BJ (cell line): Measurements from ENCODE around the gene FCN1. TPM values are rescaled to one million over a fixed set of nuclear protein-coding genes. Genes with fewer than 3 reads are reported as not detected.

Experiments
- CTCF ChIA-PET: fragments of 350-600 bp; formaldehyde crosslinking; extraction: SDS; loops from one replicate; lab custom pipeline; 2021; ENCODE audit warnings: antibody characterized with exemption, inconsistent platforms; lab: Yijun Ruan, JAX
- POLR2A ChIA-PET: fragments of 300-600 bp; sonication (Branson Sonifier 250); formaldehyde crosslinking; extraction: SDS; loops from one replicate; lab custom pipeline; 2021; ENCODE audit warnings: antibody characterized with exemption; lab: Charles Lee
- DNase-seq: peaks from one replicate; pipeline ENCODE4 v3.0.0-alpha.2; 2011; ENCODE audit warnings: low read depth
- H3K27me3 ChIP-seq: 2 replicates; pipeline ENCODE4 v1.6.0; 2011; ENCODE audit warnings: low read length; ENCODE audit not compliant: control insufficient read depth, insufficient read depth
- H3K36me3 ChIP-seq: 2 replicates; pipeline ENCODE4 v1.5.1; 2011; ENCODE audit warnings: low read length; ENCODE audit not compliant: control insufficient read depth, insufficient read depth
- H3K4me3 ChIP-seq: 2 replicates; pipeline ENCODE4 v1.5.1; 2011; ENCODE audit warnings: low read depth, mild to moderate bottlenecking, control low read depth, low read length
- polyA plus RNA-seq: library from polyadenylated mRNA; depleted of rRNA; stranded (reverse); fragments of >200 nt; gene quantifications from 2 replicates; pipeline ENCODE4 v1.2.3, GENCODE V29; 2011
- TF ChIP-seq, protein P1 (sequence below): IDR thresholded peaks from 2 replicates; pipeline ENCODE4 v1.5.1; 2011; ENCODE audit warnings: low read depth, mild to moderate bottlenecking, control low read depth, inconsistent platforms, low read length, moderate library complexity; ENCODE audit not compliant: insufficient read depth

Gene FCN1
- polyA plus RNA-seq, 1 experiment: not detected

DNA sequence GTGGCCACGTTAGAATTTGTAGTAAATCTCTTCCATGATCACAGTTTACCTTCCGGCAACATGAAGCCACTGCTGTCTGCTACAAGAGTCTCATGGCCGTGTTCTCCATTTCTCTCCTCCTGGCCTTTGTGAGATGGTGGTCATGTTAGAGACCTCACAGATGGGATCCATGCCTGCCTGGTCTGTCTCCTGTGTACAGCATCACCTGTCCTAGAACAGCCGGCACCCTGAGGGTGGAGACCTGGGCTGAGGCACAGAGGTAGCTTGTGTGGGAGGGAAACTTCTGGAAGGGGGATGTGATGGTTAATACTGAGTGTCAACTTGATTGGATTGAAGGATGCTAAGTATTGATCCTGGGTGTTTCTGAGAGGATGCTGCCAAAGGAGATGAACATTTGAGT lies 40.2 kb downstream of the FCN1 start:
- H3K27me3 ChIP-seq: peaks cover 11% of the 10 kb centered on the region
- CTCF ChIA-PET: no interaction called here
- TF ChIP-seq, protein P1, sequence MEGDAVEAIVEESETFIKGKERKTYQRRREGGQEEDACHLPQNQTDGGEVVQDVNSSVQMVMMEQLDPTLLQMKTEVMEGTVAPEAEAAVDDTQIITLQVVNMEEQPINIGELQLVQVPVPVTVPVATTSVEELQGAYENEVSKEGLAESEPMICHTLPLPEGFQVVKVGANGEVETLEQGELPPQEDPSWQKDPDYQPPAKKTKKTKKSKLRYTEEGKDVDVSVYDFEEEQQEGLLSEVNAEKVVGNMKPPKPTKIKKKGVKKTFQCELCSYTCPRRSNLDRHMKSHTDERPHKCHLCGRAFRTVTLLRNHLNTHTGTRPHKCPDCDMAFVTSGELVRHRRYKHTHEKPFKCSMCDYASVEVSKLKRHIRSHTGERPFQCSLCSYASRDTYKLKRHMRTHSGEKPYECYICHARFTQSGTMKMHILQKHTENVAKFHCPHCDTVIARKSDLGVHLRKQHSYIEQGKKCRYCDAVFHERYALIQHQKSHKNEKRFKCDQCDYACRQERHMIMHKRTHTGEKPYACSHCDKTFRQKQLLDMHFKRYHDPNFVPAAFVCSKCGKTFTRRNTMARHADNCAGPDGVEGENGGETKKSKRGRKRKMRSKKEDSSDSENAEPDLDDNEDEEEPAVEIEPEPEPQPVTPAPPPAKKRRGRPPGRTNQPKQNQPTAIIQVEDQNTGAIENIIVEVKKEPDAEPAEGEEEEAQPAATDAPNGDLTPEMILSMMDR: no peak

DNA sequence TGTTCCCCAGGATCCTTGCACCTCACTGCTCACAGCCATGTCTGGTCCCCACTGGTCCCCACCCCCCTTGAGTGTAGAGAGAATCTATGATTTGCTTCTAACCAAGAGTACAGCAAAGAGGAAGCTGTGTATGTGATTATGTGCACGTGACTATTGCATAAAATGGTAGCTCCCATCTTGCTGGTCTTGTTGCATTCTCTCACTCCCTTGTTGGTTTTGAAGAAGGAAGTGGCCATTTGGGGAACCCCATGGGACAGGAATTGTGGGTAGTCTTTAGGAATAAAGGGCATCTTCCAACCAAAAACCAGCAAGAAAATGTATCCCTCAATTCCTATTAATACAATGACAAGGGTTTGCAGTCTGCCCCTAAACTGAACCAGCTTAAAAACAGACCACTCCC lies 42.3 kb downstream of the FCN1 start:
- Histone ChIP-seq H3K4me3 (no peak overlapping the region), H3K27me3 (peaks cover 11% of the 10 kb centered on the region), H3K36me3 (no peaks in the 10 kb centered on the region)
- POLR2A ChIA-PET: no interaction called here
- DNase-seq: no peak
- TF ChIP-seq, protein P1: no peak
- CTCF ChIA-PET: interaction anchor here (0.9 kb wide), 1 partner anchor 17 kb away, joined by 3 read pairs; no protein-coding TSS in a partner anchor

More for the DNA sequence above, 40.2 kb downstream of the FCN1 start:
- DNase-seq: no peak
- Histone ChIP-seq H3K4me3 (no peak overlapping the region), H3K36me3 (no peaks in the 10 kb centered on the region)
- POLR2A ChIA-PET: no interaction called here

DNA sequence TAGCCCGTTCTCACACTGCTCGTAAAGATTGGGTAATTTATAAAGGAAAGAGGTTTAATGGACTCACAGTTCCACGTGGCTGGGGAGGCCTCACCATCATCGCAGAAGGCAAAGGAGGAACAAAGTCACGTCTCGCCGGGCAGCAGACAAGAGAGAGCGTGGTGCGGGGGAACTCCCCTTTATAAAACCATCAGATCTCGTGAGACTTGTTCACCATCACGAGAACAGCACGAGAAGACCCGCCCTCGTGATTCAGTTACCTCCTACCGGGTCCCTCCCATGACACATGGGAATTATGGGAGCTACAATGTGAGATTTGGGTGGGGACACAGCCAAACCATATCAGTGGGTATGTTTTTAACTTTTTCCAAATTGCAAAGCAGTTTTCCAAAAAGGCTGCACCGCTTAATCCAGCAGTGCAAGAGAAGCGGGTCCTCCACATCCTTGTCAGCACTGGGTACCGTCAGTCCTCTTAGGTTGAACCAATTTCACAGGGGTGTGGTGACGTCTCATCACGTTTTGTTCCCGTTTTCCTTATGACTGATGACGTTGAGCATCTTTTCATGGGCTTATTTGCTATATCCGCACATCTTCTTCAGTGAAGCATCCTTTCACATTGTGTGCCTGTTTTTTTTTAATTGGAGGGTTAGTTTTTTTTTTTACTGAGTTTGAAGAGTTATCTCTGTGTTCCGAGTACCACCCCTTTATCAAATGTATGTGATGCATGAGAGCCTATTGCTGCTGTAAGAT lies 45.1 kb downstream of the FCN1 start:
- Histone ChIP-seq H3K4me3 (no peak overlapping the region), H3K27me3 (peaks cover 10% of the 10 kb centered on the region), H3K36me3 (no peaks in the 10 kb centered on the region)
- CTCF ChIA-PET: interaction anchor here (1.2 kb wide), 1 partner anchor 10 kb away, joined by 4 read pairs; no protein-coding TSS in a partner anchor
- DNase-seq: no peak
- TF ChIP-seq, protein P1: no peak
- POLR2A ChIA-PET: no interaction called here

DNA sequence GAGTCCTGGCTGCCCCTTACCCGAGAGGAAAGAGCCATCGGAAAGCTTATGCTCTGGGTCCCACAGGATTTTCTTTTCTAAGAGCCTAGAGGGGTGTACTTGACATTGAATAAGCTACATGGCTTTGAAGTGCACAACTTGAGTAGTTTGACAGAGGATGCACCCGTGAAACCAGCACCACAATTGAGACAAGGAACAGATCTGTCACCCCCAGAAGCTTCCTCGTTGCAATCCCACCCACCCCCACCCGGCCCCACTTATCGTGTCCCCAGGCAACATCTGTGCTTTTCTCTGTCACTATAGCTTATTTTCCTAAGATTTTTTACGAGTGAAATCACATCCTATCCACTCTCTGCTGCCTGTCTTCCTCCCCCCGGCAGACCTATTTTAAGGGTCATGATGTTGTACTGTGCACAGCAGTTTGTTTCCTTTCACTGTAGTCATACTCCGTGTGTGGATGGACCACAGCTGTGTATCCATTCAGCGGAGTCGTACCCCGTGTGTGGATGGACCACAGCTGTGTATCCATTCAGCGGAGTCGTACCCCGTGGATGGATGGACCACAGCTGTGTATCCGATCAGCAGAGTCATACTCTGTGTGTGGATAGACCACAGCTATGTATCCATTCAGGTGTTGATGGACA lies 45.9 kb downstream of the FCN1 start:
- H3K4me3 ChIP-seq: no peak overlapping the region
- no peak for DNase-seq
- H3K27me3 ChIP-seq: peaks cover 10% of the 10 kb centered on the region
- no peaks in the 10 kb centered on the region for H3K36me3 ChIP-seq
- ChIA-PET CTCF (interaction anchor here (1.2 kb wide), 1 partner anchor 11 kb away, joined by 4 read pairs; no protein-coding TSS in a partner anchor), POLR2A (no interaction called here)
- TF ChIP-seq, protein P1: no peak
